Measurements from ENCODE around the gene FAM111B.
"Not testable (repeated sequence)": the region's sequence is repeated elsewhere in the genome, so short reads cannot be mapped to it uniquely, and the experiment has no call there.

Gene FAM111B

DNA sequence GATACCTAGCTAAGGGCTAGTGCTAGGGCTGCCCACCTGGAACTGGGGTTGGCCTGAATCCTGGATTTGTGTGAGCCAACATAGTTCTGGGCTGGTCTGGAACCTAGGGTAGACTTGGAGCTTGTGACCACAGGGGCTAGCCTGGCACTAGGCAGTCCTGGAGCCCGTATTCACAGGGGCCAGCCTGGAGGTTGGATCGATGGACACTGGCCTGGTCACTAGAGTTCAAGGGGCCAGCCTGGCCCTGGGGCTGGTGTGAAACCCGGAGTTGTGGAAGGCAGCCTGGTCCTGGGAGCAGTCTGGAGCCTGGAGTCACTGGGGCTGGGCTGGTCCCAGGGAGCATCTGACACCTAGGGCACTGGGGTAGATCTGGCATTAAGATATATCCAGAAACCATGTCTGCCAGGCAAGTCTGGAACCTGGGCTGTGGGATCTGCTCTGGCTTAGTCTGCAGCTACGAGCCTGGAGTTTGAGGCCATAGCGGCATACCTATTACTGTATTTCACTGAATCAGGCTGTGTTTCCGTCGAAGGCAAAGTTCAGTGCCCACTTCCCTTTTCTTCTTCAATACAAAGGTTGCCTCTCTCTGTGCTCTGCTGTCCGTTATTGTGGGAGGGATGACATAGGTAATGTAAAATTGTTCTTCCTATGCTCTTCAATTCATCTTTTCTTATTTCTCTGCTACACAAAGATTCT, 30.0 kb upstream of the FAM111B start:
- TF ChIP-seq, protein P1, sequence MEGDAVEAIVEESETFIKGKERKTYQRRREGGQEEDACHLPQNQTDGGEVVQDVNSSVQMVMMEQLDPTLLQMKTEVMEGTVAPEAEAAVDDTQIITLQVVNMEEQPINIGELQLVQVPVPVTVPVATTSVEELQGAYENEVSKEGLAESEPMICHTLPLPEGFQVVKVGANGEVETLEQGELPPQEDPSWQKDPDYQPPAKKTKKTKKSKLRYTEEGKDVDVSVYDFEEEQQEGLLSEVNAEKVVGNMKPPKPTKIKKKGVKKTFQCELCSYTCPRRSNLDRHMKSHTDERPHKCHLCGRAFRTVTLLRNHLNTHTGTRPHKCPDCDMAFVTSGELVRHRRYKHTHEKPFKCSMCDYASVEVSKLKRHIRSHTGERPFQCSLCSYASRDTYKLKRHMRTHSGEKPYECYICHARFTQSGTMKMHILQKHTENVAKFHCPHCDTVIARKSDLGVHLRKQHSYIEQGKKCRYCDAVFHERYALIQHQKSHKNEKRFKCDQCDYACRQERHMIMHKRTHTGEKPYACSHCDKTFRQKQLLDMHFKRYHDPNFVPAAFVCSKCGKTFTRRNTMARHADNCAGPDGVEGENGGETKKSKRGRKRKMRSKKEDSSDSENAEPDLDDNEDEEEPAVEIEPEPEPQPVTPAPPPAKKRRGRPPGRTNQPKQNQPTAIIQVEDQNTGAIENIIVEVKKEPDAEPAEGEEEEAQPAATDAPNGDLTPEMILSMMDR (conservative IDR thresholded peaks at IDR 0.05; ENCODE audit: low read length) = no peak
- no peak for DNase-seq (ENCODE audit: low read depth)
- H3K4me3 ChIP-seq (ENCODE audit: low read length) = no peak overlapping the region

DNA sequence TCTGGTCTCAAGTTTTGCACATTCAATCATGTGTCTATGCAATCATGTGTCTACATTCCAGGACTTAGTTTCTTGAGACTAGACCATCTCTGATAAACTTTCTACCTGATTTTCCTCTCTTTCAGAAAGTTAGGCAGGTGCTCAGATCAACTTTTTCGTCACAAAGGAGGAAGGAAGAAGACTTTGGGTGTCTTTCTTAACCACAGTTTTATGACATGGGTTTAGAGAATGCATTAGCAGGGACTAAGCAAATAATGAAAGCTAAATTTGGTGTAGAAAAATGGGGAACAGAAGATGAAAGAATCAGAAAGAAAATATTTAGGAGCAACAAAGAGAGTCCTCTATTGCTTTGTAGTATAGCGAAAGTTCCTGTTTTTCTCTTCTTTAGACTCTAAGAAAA, 28.6 kb upstream of the FAM111B start:
- no peak for DNase-seq (ENCODE audit: low read depth)
- H3K4me3 ChIP-seq (ENCODE audit: low read length) = no peak overlapping the region
- TF ChIP-seq, protein P1 (conservative IDR thresholded peaks at IDR 0.05; ENCODE audit: low read length) = no peak

DNA sequence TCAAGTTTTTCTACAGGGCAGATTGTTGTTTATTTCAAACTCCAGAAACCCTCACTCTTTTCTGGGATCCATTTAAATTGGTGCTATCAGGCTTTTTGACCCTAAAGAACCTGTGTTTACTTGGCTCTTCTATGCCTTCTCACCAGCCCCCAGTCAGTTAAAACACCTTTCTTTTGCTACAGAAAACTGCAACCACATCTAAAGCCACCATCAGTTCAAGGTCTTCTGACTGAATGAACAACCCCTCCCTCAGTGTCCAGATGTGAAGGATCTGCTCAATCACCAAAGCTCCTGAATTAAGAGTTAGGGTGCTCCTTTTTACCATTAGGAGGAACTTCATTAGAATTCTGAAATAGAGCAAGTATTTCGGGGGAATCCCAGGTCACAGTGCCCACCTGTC, 28.0 kb upstream of the FAM111B start:
- DNase-seq (ENCODE audit: low read depth) = no peak
- TF ChIP-seq, protein P1 (conservative IDR thresholded peaks at IDR 0.05; ENCODE audit: low read length) = no peak
- H3K4me3 ChIP-seq (ENCODE audit: low read length) = no peak overlapping the region

DNA sequence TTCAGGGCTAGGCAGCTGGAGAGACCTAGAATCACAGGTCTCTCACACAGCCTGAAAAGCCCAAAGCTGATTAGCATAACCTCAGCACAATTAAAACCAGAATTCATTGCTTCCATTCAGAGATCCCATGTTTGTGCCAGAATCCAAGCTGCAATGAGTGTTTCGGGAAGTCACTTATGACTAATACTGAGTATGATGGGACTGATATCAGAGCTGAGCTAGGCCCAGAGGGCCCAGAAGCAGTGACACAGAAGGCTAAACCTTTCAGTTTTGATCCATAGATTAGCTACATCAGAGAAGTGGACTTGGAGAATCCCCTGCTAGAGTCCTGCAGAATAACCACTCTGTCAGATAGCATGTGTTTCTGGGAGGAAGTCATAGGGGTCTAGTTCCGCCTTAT, 26.6 kb upstream of the FAM111B start:
- not testable (repeated sequence) for DNase-seq (ENCODE audit: low read depth)

DNA sequence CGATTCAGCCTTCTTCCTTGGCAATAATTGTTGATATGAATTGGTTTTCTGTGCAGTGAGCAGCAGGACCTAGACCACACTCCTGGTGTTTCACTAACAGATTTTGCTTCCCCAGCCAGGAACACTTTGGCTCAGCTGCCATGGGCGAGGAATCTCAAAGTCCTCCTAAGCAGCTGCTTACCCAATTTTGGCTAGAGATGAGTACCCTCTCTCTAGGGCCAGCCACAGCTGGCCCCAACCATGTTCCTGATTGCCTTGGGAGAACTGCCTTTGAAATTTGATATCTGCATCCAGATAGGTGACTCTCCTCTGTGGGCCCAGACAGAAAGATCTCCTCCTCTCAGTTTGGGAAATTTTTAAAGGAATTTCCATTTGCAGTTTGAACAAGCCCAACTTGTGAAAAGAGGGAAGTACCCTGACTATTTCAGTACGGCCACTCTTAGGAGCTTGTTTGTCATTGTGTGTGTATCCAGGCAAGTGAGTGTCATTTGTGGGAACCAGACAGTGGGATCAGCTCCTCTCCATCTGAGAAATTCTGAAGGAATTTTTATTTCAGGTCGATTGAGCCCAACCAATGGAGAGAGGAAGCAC, 25.5 kb upstream of the FAM111B start:
- DNase-seq (ENCODE audit: low read depth); H3K4me3 ChIP-seq (ENCODE audit: low read length): not testable (repeated sequence)

More for the DNA sequence above, 26.6 kb upstream of the FAM111B start:
- not testable (repeated sequence) for H3K4me3 ChIP-seq (ENCODE audit: low read length)

DNA sequence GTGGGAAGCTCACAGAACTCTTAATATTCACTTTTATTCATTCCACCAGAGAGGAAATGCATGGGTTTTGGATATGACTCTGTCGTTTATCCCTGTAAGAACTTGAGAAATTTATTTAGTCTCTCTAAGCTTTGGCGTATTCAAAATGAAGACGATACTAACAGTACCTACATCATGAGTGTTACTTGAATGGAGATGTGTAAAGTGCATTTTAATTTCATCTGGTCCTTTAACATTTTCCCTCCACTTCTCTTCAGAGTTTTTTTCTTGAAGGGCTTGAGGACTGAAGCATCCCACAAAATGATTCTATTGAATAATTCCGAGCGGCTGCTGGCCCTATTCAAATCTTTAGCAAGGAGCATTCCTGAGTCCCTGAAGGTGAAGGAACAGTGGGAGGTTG, 21.0 kb upstream of the FAM111B start, which contains the start of gene GLYATL1B:
Gene GLYATL1B (plus strand): TSS at position 301 of the 400 bp plus-strand sequence. CDS start 0 bp downstream, at position 301.
- H3K4me3 ChIP-seq (ENCODE audit: low read length); DNase-seq (ENCODE audit: low read depth): not testable (repeated sequence)

DNA sequence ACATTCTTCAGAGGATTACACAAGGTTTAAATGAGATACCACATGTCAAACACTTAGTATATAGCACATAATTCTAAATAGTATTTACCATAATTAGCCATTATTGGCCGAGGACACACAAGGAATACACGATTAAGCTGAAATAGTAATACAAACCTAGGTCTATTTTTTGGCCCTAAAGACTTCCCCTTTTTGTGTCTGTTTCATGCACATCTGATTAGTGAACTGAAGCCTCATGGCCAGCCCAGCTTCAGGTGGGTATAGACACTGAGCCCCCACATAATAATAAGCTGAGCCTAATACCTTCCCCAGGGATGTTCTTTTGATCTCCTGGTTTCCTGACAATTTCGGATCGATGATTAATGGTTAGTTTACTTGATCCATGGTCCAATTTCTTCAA, 18.9 kb upstream of the FAM111B start:
- no peak for DNase-seq (ENCODE audit: low read depth)

DNA sequence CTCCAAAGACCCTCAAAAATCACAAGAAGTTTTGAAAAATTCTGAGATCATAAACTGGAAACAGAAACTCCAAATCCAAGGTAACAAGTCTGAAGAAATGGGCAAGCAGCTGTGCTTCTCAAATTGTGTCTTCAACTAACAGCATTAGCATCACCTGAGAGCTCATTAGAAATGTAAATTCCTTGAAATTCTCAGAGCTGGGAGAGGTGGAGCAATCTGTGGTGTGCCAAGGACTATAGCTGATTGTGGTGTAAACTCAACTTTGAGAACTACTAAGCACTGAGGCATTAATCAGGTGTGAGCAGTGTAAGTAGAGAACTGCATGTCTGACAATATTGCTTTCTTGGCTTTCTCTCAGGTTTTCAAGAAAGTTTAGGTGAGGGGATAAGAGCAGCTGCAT, 13.5 kb upstream of the FAM111B start:
- not testable (repeated sequence) for H3K4me3 ChIP-seq (ENCODE audit: low read length); DNase-seq (ENCODE audit: low read depth)

More for the DNA sequence above, 18.9 kb upstream of the FAM111B start:
- no peak overlapping the region for H3K4me3 ChIP-seq (ENCODE audit: low read length)
- TF ChIP-seq, protein P1 (conservative IDR thresholded peaks at IDR 0.05; ENCODE audit: low read length) = no peak

DNA sequence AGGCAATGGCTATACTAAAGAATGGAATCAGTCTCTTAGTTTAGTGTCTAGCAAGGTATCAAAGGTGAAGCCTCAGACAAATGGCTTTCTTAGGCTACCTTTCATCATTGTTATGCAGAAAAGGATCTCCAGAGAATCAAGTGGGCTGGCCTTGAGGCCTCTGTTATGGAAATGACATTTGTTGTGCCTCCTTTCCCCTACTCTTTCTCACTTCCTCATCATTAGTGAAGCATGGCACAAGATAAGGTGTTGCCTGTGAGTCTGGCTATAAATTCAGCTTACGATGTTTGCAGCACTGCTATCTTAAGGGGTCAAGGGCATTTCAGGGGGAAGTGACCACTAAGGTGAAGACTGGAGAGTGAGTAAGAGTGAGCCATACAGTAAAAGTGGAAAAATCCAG, 11.8 kb upstream of the FAM111B start:
- not testable (repeated sequence) for H3K4me3 ChIP-seq (ENCODE audit: low read length); DNase-seq (ENCODE audit: low read depth)

DNA sequence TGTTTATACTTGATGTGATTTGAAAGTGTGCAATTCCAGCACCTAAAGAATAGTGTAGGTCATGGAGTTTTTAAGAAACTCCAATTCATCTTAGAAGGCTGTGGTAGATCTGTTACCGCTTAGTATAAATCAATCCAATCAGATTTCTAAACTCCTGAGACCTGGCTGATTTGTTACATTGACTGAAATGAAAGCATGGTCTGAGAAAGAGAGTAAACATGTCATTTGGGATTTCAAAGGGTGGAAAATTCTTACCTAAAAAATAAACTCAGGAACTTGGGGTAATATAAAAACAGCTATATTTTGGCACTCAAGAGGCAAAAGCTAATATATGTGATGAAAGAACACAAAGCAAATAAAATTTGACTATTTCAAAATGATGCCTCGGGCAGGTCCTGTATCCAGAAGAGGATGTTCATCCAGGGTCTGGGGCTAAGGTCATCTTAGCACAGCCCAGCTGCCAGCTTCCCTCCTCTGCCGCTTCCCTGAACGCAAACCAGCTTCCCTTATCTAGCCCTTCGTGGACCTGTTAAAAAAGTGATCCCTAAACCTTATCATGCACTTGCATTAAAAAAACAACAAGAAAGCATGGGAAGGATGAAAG, 11.0 kb upstream of the FAM111B start:
- not testable (repeated sequence) for H3K4me3 ChIP-seq (ENCODE audit: low read length); DNase-seq (ENCODE audit: low read depth)
